ENCODE measurements around the gene SMIM10L1. TPM values are rescaled to one million over a fixed set of nuclear protein-coding genes. Genes with fewer than 3 reads are reported as not detected.

Gene SMIM10L1
- 10 to 100 TPM; 14.0 to 23.7 (median 19.3) TPM for total RNA-seq
- 10 to 100 TPM; 12.5 to 26.2 TPM for polyA plus RNA-seq
- long read RNA-seq, donor 1, full-length matches to known transcripts: 70 of 71 reads
- long read RNA-seq, donor 1, partial matches to known transcripts: 0 of 71 reads
- long read RNA-seq, donor 1, other reads (novel, unspliced or antisense): 1 of 71 reads
- long read RNA-seq, donor 2, full-length matches to known transcripts: 103 of 103 reads
- long read RNA-seq, donor 2, partial matches to known transcripts: 0 of 103 reads
- long read RNA-seq, donor 2, other reads (novel, unspliced or antisense): 0 of 103 reads
- long read RNA-seq, donor 3, full-length matches to known transcripts: 97 of 97 reads
- long read RNA-seq, donor 3, partial matches to known transcripts: 0 of 97 reads
- long read RNA-seq, donor 3, other reads (novel, unspliced or antisense): 0 of 97 reads

DNA sequence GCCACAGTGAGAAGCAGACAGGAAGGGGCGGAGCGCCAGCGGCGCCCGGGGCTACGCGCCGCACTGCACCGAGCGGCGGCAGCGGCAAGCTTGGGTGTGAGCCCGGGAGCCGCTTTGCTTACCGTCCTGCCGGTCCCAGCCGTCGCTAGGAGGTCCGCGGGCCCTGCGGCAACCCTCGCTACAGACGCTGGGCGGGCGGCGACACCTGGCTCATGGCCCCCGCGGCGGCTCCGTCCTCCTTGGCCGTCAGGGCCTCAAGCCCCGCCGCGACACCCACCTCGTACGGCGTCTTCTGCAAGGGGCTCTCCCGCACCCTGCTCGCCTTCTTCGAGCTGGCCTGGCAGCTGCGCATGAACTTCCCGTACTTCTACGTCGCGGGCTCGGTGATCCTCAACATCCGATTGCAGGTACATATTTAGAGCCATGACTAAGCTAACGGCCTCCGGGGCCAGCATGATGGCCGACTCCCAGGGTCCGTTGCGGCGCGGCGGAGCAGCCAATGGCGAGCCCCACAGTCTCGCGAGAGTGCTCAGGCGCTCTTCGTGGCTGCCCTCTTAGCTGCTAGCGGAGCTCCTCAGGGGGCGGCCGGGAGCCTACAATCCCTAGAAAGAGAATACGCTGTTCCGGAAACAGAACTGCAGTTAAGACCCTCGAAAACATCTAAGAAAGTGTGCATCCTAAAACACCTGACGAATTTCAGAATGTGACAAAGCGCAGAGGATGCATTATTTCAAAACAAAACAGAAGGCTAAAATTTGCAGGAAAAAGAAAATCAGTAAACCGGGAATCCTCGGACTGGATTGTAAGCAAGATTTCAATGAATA, at the start of gene SMIM10L1:
Gene SMIM10L1 (plus strand): TSS at position 50 of the 824 bp plus-strand sequence. CDS start 163 bp downstream, at position 213.
- peak; percentile 93 for DNase-seq
- peak; percentile 100 for ATAC-seq
- no peaks in the 10 kb centered on the region for H3K9me3 ChIP-seq
- peak in 2 of 9 donors; percentile 11 to 16 for TF ChIP-seq CTCF (IDR thresholded peaks at IDR 0.05)
- intact Hi-C loops (cut with DNase I): loop anchor here in 3 of 10 donors (10.0 kb wide), 2 partner anchors 207 to 217 kb away; no protein-coding TSS in a partner anchor
- no peaks in the 10 kb centered on the region for H3K27me3 ChIP-seq
- 0% methylated on average over 67 to 70 of the region's 70 CpGs for WGBS, 2 donors
- peak within 1 kb of the TSS; percentile 90 to 99 (median 98) for H3K27ac ChIP-seq
- H3K4me3 ChIP-seq: peak within 1 kb of the TSS; percentile 61 to 98 (median 86)
- peaks cover 3 to 55% (median 38%) of the 10 kb centered on the region in 9 donors for H3K4me1 ChIP-seq
- peaks cover 0 to 14% (median 0%) of the 10 kb centered on the region in 9 donors for H3K36me3 ChIP-seq

DNA sequence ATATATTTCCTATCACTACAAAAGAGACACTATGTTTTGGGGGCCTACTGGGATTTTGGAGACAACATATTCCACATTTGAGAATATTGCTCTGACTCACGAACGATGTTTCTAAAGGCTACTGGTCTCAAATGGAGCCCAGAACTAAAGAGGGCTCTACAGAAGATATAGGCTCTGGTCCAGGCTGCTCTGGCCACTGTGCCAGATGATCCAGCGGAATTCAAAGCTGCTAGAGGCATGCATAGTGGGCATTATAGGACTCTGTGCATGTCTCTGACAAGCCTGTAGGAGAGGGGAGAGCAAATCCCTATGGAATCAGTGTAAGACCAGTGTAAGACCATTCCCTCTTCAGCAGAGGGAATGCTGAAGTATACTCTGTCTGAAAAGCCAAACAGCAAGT, 40.6 kb upstream of the SMIM10L1 start:
- intact Hi-C loops (cut with DNase I): no loop called here
- H3K27me3 ChIP-seq: no peaks in the 10 kb centered on the region
- TF ChIP-seq CTCF (IDR thresholded peaks at IDR 0.05): no peak
- peaks cover 0 to 6% (median 0%) of the 10 kb centered on the region in 9 donors for H3K36me3 ChIP-seq
- ATAC-seq (peak in 5 of 8 donors; percentile 28 to 61 (median 51)), DNase-seq (no peak)
- no peaks in the 10 kb centered on the region for H3K9me3 ChIP-seq
- 67 to 75% methylated on average over 3 of the region's 3 CpGs for WGBS, 2 donors
- peaks cover 0 to 35% (median 14%) of the 10 kb centered on the region in 9 donors for H3K4me1 ChIP-seq
- no peak overlapping the region for H3K4me3 ChIP-seq
- H3K27ac ChIP-seq: no peak overlapping the region

DNA sequence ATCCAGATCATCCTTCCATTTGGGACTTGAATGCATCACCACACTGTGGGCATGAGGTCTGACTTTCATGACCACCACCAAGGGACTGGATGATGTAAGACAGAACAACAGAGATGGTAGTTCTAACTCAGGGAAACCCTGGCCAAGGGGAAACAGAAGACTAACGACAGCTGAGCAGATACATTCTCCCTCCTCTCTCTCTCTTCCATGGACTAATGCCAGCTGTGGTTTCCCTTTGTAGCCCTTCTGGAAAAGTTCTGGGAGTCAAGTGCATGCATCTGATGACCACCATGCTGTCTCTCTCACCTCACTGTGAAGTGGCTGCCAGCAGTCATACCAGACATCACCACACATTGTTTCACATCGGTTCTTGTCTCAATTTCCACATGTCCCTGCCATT, 40.0 kb upstream of the SMIM10L1 start:
- Histone ChIP-seq H3K27ac (no peak overlapping the region), H3K4me1 (peaks cover 0 to 35% (median 14%) of the 10 kb centered on the region in 9 donors), H3K9me3 (no peaks in the 10 kb centered on the region), H3K36me3 (peaks cover 0 to 6% (median 0%) of the 10 kb centered on the region in 9 donors), H3K27me3 (no peaks in the 10 kb centered on the region), H3K4me3 (no peak overlapping the region)
- DNase-seq: peak in 1 of 2 donors; percentile 22
- peak in 6 of 8 donors; percentile 11 to 64 (median 32) for ATAC-seq
- no peak for TF ChIP-seq CTCF (IDR thresholded peaks at IDR 0.05)
- intact Hi-C loops (cut with DNase I): no loop called here
- WGBS, 2 donors: 0 to 17% methylated on average over 2 of the region's 2 CpGs

DNA sequence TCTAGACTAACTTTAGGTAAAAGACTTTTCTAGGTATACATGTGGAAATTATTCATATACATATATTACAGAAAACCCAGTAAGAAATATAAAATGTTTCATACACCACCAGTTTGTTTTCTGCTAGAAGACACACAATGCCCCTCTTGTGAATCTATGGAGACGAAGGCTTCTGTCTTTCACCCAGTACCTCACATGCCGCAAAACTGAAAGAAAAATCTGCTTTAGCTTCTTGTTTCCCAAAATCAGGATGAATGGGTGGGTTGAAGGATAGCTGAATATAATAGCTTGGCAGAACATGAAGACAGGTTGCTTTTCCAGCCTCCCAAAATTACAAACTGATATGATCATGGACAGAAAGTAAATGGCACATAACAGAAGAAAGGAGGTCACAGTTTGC, 37.8 kb upstream of the SMIM10L1 start:
- intact Hi-C loops (cut with DNase I): no loop called here
- no peak for TF ChIP-seq CTCF (IDR thresholded peaks at IDR 0.05)
- 89 to 96% methylated on average over 2 of the region's 2 CpGs for WGBS, 2 donors
- Histone ChIP-seq H3K27me3 (no peaks in the 10 kb centered on the region), H3K36me3 (peaks cover 0 to 6% (median 0%) of the 10 kb centered on the region in 9 donors), H3K9me3 (no peaks in the 10 kb centered on the region), H3K4me1 (peaks cover 0 to 35% (median 14%) of the 10 kb centered on the region in 9 donors), H3K27ac (no peak overlapping the region), H3K4me3 (no peak overlapping the region)
- DNase-seq (no peak), ATAC-seq (no peak)
